Superior temporal gyrus (tissue), 1 donor: ENCODE data around the gene VEGFD.
"Not testable (repeated sequence)": the region's sequence is repeated elsewhere in the genome, so short reads cannot be mapped to it uniquely, and the experiment has no call there.

Experiments
- DNase-seq: peaks from one replicate; pipeline ENCODE4 v3.0.0-alpha.2; 2016; ENCODE audit errors: extremely low spot score

VEGFD gene

DNA sequence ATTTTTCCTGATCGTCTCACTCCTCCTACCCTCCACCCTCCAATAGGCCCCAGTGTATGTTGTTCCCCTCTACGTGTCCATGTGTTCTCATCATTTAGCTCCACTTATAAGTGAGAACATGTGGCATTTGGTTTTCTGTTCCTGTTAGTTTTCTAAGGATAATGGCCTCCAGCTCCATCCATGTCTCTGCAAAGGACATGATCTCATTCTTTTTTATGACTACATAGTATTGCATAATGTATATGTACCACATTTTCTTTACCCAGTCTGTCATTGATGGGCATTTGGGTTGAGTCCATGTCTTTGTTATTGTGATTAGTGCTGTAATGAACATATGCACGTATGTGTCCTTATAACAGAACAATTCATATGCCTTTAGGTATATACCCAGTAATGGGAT, 78.3 kb downstream of the VEGFD start:
- DNase-seq = not testable (repeated sequence)

DNA sequence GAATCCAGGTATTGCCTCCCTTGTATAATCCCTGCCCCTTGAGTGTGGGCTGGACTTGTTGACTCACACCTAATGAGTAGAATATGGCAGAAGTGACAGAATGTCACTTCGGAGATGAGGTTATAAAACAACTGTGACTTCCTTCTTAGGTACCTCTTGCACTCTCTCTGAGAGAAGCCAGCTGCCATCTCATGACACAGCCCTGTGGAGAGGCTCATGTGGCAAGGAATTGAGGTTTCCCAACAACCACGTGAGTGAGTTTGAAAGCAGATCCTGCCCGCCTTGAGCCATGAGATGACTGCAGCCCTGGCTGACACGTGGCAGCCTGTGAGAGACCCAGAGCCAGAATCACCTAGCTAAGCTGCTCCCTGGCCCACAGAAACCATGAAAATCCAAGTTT, 82.3 kb downstream of the VEGFD start:
- no peak for DNase-seq

DNA sequence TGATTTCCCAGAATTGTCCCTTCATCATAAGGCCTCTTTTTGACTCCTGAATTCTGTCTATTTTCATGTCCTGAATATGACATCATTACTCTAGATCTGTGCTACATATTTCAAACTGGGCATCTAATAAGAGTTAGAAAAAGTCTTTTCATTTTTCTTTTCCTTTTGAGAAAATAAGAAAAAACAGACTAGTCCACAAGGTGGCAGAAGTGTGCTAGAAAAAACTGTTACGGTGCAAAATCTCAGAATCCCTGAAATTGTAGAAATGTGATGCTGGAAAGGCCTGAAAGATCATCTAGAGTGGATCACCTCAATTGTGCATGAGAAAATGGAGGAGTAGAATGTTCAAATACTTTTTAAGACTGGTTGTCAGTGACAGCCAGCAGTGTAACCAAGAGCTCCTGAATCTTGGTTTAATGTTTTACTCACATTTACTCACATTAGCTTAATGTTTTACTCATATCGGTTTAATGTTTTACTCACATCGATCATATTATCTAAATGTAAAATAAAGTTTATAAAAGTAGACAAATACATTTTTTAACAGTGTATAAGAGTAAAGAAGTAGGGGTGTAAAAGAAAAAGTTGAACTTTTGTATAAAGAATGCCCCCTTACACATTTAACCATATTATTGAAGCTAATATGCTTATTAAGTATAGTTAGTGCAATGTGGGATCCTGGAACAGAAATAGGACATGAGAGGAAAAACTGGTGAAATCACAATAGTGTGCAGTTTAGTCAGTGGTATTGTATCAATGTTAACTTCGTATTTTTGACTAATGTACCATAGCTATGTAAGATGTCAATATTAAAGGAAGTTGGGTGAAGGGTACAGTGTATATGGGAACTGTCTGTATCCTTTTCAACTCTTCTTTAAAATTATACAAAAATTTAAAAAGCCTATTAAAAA, 84.0 kb downstream of the VEGFD start:
- DNase-seq = peak; percentile 81

DNA sequence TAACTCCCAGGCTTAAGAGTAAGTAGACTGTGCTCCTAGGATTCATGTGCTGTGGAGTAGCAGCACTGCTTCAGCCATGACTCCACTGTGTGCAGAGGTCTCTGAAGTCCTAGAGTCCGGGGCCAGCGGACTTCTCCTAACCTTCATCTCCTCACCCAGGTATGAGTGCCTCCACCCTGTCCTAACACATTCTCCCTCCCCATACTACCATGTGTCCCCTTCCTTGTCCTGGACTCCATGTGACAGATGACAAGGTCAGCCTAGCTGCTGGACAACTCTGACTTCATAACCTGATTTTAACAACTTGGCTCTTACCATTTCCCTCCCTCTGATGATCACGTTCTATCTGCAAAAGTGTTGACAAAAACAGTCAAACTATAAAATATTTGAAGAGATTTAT, 85.4 kb downstream of the VEGFD start:
- no peak for DNase-seq

DNA sequence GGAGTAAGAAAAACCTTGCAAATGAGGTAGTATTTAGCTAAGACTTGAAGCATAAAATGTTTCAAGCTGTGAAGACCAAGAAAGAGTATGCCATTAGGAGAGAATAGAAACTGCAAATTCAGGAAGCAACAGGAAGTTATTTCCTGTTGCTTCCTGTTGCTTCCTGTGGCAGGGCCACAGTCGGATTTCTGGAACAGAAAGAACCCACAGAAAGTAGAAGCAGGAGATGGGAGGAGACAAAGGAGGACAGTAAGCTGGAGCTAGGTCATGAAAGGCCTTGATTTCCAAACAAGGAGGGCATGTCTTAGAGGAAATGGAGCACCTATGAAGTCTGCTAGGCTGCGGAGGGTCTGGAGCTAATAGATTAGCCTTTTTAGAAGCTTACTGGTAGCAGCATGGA, 86.0 kb downstream of the VEGFD start:
- no peak for DNase-seq
